A549 (cell line): Measurements from ENCODE around the gene TJP3. TPM values are rescaled to one million over a fixed set of nuclear protein-coding genes. Genes with fewer than 3 reads are reported as not detected.

Source experiments
- ATAC-seq, 2 experiments: fragments of 200-7000 bp in 1 of 2; fragments of >200 bp in 1 of 2; cut with Nextera tagmentation in 1 of 2; cut with Tn5 transposase in 1 of 2; 3 replicates each; pipeline versions ENCODE4 v1.8.0 to v1.9.1; 2018 to 2020; ENCODE audit warnings: mild to moderate bottlenecking in 1 of 2, moderate library complexity in 1 of 2
- CTCF ChIA-PET: fragments of 300-600 bp; sonication (Branson Sonifier 250); formaldehyde crosslinking; extraction: SDS; loops from one replicate; lab custom pipeline; 2021; ENCODE audit warnings: antibody characterized with exemption, inconsistent platforms; lab: Yijun Ruan, JAX
- POLR2A ChIA-PET: fragments of 350-600 bp; formaldehyde crosslinking; extraction: SDS; loops from one replicate; lab custom pipeline; 2021; ENCODE audit warnings: antibody characterized with exemption, inconsistent platforms; lab: Yijun Ruan, JAX
- DNase-seq, 2 experiments: peaks; one replicate each; pipeline versions ENCODE4 v3.0.0 to v3.0.0-alpha.2; 2011 to 2016; ENCODE audit warnings: low read depth in 1 of 2, low spot score in 1 of 2
- FAIRE-seq: peaks from 2 replicates; lab custom pipeline; 2011; peaks lifted over from hg19 to GRCh38; lab: Jason Lieb, UNC
- H3K27ac ChIP-seq, 2 experiments: fragments of >200 bp; sonication (Bioruptor Twin); formaldehyde crosslinking; 3 replicates each; pipeline ENCODE4 v1.5.1; 2016 to 2017
- H3K4me1 ChIP-seq: fragments of >200 bp; sonication (Bioruptor Twin); formaldehyde crosslinking; 3 replicates; pipeline ENCODE4 v1.6.1; 2016
- H3K4me2 ChIP-seq: fragments of >200 bp; sonication (Bioruptor Twin); formaldehyde crosslinking; 3 replicates; pipeline ENCODE4 v1.6.1; 2016
- H3K4me3 ChIP-seq: fragments of >200 bp; sonication (Bioruptor Twin); formaldehyde crosslinking; 3 replicates; pipeline ENCODE4 v1.5.1; 2016
- H3K9me3 ChIP-seq: fragments of >200 bp; sonication (Bioruptor Twin); formaldehyde crosslinking; 3 replicates; pipeline ENCODE4 v1.6.1; 2016
- CHD2 ChIP-seq: fragments of 150-350 bp; IDR thresholded peaks from 2 replicates; pipeline ENCODE4 v1.6.1; 2014; ENCODE audit warnings: low read length; ENCODE audit not compliant: partially characterized antibody
- EHF ChIP-seq: fragments of 250-450 bp; sonication (Bioruptor Pico); IDR thresholded peaks from 2 replicates; pipeline ENCODE4 v1.5.0; 2020; ENCODE audit warnings: mild to moderate bottlenecking
- EP300 ChIP-seq, 2 experiments: fragments of >200 bp; sonication (Bioruptor Twin); formaldehyde crosslinking; IDR thresholded peaks; 2 replicates in 1 of 2; 3 replicates in 1 of 2; pipeline ENCODE4 v1.6.1; 2016 to 2017
- ESRRA ChIP-seq: fragments of 150-350 bp; IDR thresholded peaks from 2 replicates; pipeline ENCODE4 v1.6.1; 2014; ENCODE audit warnings: mild to moderate bottlenecking, low read length, borderline replicate concordance
- FOSL2 ChIP-seq, 2 experiments: fragments of 450-650 bp in 1 of 2; fragments of >200 bp in 1 of 2; sonication (Bioruptor Twin) in 1 of 2; formaldehyde crosslinking; IDR thresholded peaks; 2 replicates each; pipeline versions ENCODE4 v1.5.0 to v1.6.1; 2016 to 2020; ENCODE audit warnings: mild to moderate bottlenecking in 1 of 2, moderate library complexity in 1 of 2
- FOXS1 ChIP-seq: fragments of 250-450 bp; sonication (Bioruptor Pico); IDR thresholded peaks from 2 replicates; pipeline ENCODE4 v1.5.0; 2020; ENCODE audit warnings: mild to moderate bottlenecking, moderate library complexity
- HOXA7 ChIP-seq: fragments of 250-450 bp; sonication (Bioruptor Pico); IDR thresholded peaks from 2 replicates; pipeline ENCODE4 v1.5.0; 2020; ENCODE audit warnings: mild to moderate bottlenecking, moderate library complexity
- JUNB ChIP-seq: fragments of >200 bp; sonication (Bioruptor Twin); formaldehyde crosslinking; IDR thresholded peaks from 2 replicates; pipeline ENCODE4 v1.6.1; 2016
- KDM1A ChIP-seq: fragments of 200-600 bp; sonication (generic); IDR thresholded peaks from 2 replicates; pipeline ENCODE4 v1.6.1; 2016; ENCODE audit warnings: low read depth, mild to moderate bottlenecking
- MAFK ChIP-seq: fragments of 450-650 bp; IDR thresholded peaks from 2 replicates; pipeline ENCODE4 v1.6.1; 2014; ENCODE audit not compliant: partially characterized antibody
- MAZ ChIP-seq: fragments of 150-350 bp; IDR thresholded peaks from 2 replicates; pipeline ENCODE4 v1.6.1; 2014; ENCODE audit warnings: antibody characterized with exemption, low read depth, low read length, borderline replicate concordance
- MYC ChIP-seq: IDR thresholded peaks from 2 replicates; pipeline ENCODE4 v1.6.1; 2012; ENCODE audit warnings: mild to moderate bottlenecking, inconsistent platforms, low read length, improper control_type of control experiment, borderline replicate concordance
- NFE2L2 ChIP-seq: fragments of 150-350 bp; conservative IDR thresholded peaks from 2 replicates; pipeline ENCODE4 v1.6.1; 2014; ENCODE audit warnings: low read length
- NPAS2 ChIP-seq: fragments of 250-450 bp; sonication (Bioruptor Pico); IDR thresholded peaks from 2 replicates; pipeline ENCODE4 v1.8.0; 2022; ENCODE audit warnings: mild to moderate bottlenecking, moderate library complexity, borderline replicate concordance
- POLR2AphosphoS2 ChIP-seq: conservative IDR thresholded peaks from 2 replicates; pipeline ENCODE4 v1.6.1; 2012; ENCODE audit warnings: low read length, improper control_type of control experiment, inconsistent platforms
- RARB ChIP-seq: fragments of 250-450 bp; sonication (Bioruptor Pico); IDR thresholded peaks from 2 replicates; pipeline ENCODE4 v1.8.0; 2021; ENCODE audit warnings: mild to moderate bottlenecking, moderate library complexity
- RCOR1 ChIP-seq: fragments of 150-350 bp; IDR thresholded peaks from 2 replicates; pipeline ENCODE4 v1.6.1; 2014; ENCODE audit warnings: antibody characterized with exemption, low read length, low read depth
- RFX5 ChIP-seq: fragments of 450-650 bp; IDR thresholded peaks from 2 replicates; pipeline ENCODE4 v1.7.1; 2014; ENCODE audit warnings: antibody characterized with exemption, mild to moderate bottlenecking, moderate library complexity
- RNF2 ChIP-seq: fragments of 200-600 bp; sonication (generic); IDR thresholded peaks from 2 replicates; pipeline ENCODE4 v1.6.1; 2016; ENCODE audit warnings: low read depth, mild to moderate bottlenecking, antibody characterized with exemption, moderate library complexity, borderline replicate concordance
- ZFP36 ChIP-seq: fragments of 450-650 bp; IDR thresholded peaks from 2 replicates; pipeline ENCODE4 v1.6.1; 2014; ENCODE audit warnings: borderline replicate concordance; ENCODE audit not compliant: partially characterized antibody
- WGBS: methylation state at CpG from one replicate; pipeline ENCODE4 v1.1.6; 2017; ENCODE audit errors: missing lambda C conversion rate; 5-methylcytosine and 5-hydroxymethylcytosine counted together
- polyA plus RNA-seq, 4 experiments: library from polyadenylated mRNA; depleted of rRNA in 3 of 4; stranded (reverse); fragments of >200 nt; fragmentation: RNase III in 1 of 4; extraction: RNeasy Plus Mini Kit Qiagen cat#74134 plus additional on column Dnase treatment in 1 of 4; gene quantifications; 2 replicates in 3 of 4; 3 replicates in 1 of 4; pipeline ENCODE4 v1.2.3, GENCODE V29; 2011 to 2017
- TF ChIP-seq, protein P1 (sequence below): fragments of 150-350 bp; IDR thresholded peaks from 2 replicates; pipeline ENCODE4 v1.6.1; 2014; ENCODE audit warnings: low read depth, mild to moderate bottlenecking, low read length

Gene TJP3
- polyA plus RNA-seq, 2 of the 4 experiments (the other 2 are of a cell fraction): 1.5 to 2.3 TPM

DNA sequence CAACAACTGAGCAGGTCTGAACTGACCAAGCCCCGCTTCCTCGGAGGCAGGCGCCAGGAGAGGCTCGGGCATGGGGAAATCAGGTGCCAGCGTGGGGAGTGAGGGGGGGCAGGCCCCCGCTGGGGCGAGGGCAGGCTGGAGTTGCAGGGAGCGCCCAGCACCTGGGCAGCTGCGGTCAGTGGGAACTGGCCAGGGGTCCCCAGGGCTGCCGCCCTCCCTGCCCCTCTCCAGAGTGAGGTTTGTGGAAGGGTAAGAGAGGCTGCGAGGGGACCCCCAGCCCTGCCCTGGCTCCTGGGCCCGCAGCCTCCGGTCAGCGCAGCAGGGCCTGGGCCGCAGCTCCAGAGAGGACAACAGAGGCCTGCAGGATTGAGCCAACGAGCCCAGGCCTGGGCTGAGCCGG lies 40.4 kb upstream of the TJP3 start:
- ATAC-seq (no peak), FAIRE-seq (no peak), DNase-seq (no peak)
- H3K9me3 ChIP-seq: no peaks in the 10 kb centered on the region
- ChIA-PET CTCF (interaction anchor here (0.9 to 3.5 kb wide), 4 partner anchors 29 to 50 kb away, joined by 3 to 30 read pairs (median 12); partner anchors contain the start of gene PIP5K1C), POLR2A (no interaction called here)
- WGBS: 72% methylated on average over 8 of the region's 17 CpGs
- H3K4me2 ChIP-seq: no peak overlapping the region
- no peak overlapping the region for H3K4me3 ChIP-seq
- no peak overlapping the region for H3K27ac ChIP-seq
- H3K4me1 ChIP-seq: peaks cover 19% of the 10 kb centered on the region
- no peak for TF ChIP-seq RFX5
- TF ChIP-seq MAFK: no peak
- TF ChIP-seq NFE2L2: no peak
- TF ChIP-seq, protein P1, sequence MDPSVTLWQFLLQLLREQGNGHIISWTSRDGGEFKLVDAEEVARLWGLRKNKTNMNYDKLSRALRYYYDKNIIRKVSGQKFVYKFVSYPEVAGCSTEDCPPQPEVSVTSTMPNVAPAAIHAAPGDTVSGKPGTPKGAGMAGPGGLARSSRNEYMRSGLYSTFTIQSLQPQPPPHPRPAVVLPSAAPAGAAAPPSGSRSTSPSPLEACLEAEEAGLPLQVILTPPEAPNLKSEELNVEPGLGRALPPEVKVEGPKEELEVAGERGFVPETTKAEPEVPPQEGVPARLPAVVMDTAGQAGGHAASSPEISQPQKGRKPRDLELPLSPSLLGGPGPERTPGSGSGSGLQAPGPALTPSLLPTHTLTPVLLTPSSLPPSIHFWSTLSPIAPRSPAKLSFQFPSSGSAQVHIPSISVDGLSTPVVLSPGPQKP: no peak
- TF ChIP-seq MYC: no peak

DNA sequence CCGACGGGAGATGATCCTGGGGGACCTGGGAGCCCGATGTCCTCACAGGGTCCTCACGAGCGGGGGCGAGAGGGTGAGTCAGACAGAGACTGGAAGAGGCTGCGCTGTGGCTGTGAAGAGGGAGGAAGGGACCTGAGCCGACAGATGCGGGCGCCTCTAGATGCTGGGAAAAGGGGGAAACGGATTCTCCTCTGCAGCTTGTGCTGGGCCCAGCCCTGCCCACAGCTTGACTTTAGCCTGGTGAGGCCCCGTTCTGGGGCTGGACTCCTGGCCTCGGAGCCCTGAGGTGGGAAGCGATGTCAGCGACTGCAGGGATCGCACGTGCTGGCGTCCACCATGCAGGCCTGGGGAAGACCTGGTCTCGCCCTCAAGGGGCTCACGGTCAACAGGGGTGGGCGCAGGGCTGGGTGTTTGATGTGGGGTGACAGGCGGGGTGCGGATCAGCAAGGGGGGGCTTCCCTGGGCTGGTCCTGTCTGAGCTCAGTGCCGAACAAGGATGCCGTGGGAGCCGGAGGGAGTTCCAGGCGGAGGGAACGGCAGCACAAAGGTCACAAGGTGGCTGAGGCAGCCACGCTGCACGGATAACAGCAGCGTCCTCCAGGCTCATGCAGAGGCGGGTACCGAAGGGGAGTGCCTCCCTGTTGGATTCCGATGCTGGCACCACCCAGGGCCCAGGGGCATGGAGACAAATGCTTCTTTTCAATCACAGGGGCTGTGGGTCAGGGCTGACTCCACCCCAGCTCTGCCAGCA lies 39.7 kb upstream of the TJP3 start:
- 90% methylated on average over 24 of the region's 34 CpGs for WGBS
- FAIRE-seq (no peak), DNase-seq (no peak), ATAC-seq (no peak)
- H3K4me1 ChIP-seq: peaks cover 19% of the 10 kb centered on the region
- no peak overlapping the region for H3K4me3 ChIP-seq
- ChIA-PET POLR2A (no interaction called here), CTCF (interaction anchor here (3.5 kb wide), 1 partner anchor 49 kb away, joined by 30 read pairs; no protein-coding TSS in a partner anchor)
- H3K4me2 ChIP-seq: no peak overlapping the region
- no peaks in the 10 kb centered on the region for H3K9me3 ChIP-seq
- no peak overlapping the region for H3K27ac ChIP-seq
- TF ChIP-seq FOXS1 (CRISPR knock-in tag) (no peak), EP300 (IDR thresholded peaks at IDR 0.05) (no peak), ZFP36 (no peak), MAZ (no peak), POLR2AphosphoS2 (no peak), EHF (no peak), RNF2 (no peak), HOXA7 (CRISPR knock-in tag) (no peak)

DNA sequence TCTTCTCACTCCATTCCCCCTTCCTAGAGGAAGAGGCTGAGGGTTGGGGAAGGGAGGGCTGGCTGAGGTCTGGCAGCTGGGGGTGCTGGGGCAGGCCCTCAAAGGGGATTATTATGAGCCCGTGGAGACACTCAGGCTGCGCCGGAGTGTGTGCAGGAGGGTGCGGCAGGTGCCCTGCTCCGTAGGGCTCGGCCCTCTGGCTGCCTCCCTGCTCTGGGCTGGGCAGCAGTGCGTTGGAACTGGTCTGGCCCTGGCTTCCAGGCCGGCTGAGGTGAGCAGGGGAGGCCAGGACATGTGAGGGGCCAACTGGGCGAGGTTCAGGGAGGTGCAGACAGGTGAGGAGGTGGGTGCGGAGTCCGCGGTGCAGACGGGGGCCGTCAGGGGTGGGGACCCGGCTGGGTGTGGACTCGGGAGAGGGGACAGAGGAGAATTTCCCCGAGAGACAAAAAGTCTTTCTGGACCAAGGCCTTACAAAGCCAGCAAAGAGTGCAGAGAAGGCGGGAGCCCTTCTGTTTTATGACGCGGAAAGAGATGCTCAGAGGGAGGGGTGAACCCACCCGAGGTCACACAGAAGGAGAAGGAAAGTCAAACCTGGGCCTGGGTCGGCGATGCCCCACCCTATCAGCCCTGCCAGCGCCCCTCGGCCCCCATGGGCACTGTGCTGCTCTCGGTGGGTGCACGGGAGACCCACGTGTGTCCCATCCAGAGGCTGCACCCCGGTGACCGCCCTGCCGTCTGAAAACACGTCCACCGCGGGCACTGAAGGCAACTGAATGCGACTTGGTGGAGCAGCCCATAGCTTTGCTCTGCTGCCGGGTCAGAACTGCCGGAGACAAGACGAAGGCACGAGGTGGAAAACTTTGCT lies 38.9 kb upstream of the TJP3 start:
- no peak for FAIRE-seq
- POLR2A ChIA-PET: no interaction called here
- no peak for ATAC-seq

More for the DNA sequence above, 38.9 kb upstream of the TJP3 start:
- WGBS: 87% methylated on average over 23 of the region's 39 CpGs
- CTCF ChIA-PET: interaction anchor here (0.6 kb wide), 1 partner anchor 19 kb away, joined by 4 read pairs; no protein-coding TSS in a partner anchor
- H3K27ac ChIP-seq: peak overlapping the region in 1 of 2 experiments; percentile 75; a peak in 2 of 6 replicates
- TF ChIP-seq NPAS2 (CRISPR knock-in tag): no peak
- TF ChIP-seq ESRRA: no peak
- no peak for TF ChIP-seq MAZ
- no peak for TF ChIP-seq RCOR1
- no peak for TF ChIP-seq RARB (CRISPR knock-in tag)
- no peak for TF ChIP-seq EHF
- TF ChIP-seq JUNB: no peak
- no peak for TF ChIP-seq FOSL2 (IDR thresholded peaks at IDR 0.05)
- no peak for TF ChIP-seq FOSL2 (CRISPR knock-in tag; IDR thresholded peaks at IDR 0.05)
- no peak for TF ChIP-seq CHD2
- no peak for TF ChIP-seq KDM1A
- H3K4me2 ChIP-seq: no peak overlapping the region
- H3K4me1 ChIP-seq: peaks cover 19% of the 10 kb centered on the region
- no peak for DNase-seq
- no peaks in the 10 kb centered on the region for H3K9me3 ChIP-seq
- H3K4me3 ChIP-seq: no peak overlapping the region
